ENCODE measurements around the gene REXO4.
A peak's percentile ranks its signal among the peaks of the same experiment; 100 is the strongest.
"Not testable (repeated sequence)": the region's sequence is repeated elsewhere in the genome, so short reads cannot be mapped to it uniquely, and the experiment has no call there.

Gene REXO4

GRCh38 chr9:133419005-133419404 lies 1.2 kb upstream of the REXO4 start:
- no peak for DNase-seq

DNA sequence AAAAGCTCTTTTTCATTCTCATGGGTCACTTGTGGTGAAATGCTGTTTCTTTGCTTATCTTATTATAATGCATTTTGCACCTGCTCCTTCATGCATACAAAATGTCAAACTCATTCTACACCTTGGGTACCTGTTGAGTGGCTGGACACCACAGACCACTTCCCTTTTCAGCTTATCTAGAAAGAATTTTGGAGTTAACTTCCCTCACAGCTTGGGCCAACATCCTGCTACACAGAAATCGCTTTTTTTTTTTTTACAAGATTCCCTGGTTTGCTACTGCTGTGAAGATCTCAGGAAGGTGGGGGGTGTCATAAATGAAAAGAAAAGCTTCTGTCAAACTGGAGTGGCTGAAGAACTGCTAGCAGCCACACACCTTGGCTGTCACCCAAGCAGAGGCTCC lies 2.6 kb downstream of the REXO4 start:
- no peak for DNase-seq

DNA sequence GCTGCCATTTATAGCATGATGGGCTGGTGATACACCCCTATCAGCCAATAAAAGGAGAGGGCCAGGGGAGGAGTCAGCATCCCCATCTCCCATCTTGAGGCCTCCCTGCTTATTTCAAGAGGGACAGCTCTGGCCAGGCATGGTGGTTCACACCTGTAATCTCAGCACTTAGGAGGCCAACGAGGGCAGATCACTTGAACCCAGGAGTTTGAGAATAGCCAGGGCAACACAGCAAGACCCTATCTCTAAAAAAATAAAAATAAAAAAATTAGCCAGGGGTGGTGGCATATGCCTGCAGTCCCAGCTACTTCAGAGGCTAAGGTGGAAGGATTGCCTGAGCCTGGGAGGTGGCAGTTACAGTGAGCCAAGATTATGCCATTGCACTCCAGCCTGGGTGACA lies 9.8 kb downstream of the REXO4 start:
- no peak for DNase-seq

- peak; percentile 23 for DNase-seq
Measured at GRCh38 chr9:133406480-133407307, 11.1 kb downstream of the REXO4 start.

GRCh38 chr9:133405508-133406438 lies 12.0 kb downstream of the REXO4 start:
- DNase-seq: no peak

- DNase-seq: no peak
Measured at GRCh38 chr9:133404454-133405002, 13.3 kb downstream of the REXO4 start.

DNA sequence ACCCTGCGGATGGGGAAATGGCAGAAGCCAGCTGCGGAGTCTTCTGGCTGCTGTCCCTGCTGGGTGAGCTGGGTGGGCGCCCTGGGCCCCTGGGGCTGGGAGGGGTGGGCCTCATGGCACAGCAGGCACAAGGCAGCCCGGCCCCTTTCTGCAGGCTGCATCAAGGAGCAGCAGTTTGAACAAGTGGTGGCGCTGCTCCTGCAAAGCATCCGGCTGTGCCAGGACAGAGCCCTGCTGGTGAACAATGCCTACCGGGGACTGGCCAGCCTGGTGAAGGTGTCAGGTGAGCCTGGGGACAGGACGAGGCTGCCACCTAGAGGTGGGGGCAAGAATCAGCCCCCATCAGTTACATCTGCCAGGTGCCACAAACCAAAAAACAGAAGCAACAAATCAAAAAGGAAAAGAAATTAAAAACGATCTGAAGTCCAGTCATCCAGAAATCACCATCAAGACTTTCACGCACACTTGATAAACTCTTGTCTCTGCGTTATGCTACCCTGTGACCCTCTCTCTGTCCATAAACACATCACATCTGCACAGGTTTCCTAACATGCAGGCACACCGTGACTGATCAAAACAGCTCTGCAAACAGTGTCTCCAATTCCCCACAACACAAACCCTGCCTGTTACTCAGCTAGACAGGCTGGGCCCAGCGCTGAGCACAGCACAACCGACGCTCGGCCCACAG lies 13.9 kb downstream of the REXO4 start:
- no peak for DNase-seq

DNA sequence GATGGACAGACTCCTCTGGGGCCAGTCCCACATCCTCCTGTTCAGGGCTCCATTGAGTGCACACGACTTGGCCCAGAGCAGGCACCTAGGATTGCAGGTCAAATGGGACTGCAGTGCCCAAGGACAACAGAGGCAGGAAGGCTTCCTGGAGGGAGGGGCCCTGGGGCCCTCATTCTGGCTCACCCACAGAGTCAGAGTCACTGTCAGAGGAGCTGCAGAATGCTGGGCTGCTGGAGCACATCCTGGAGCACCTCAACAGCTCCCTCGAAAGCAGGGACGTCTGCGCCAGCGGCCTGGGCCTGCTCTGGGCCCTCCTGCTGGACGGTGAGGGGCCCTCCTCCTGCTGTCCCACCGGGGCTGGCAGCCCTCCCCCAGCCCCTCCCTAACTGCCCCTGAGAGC lies 15.1 kb downstream of the REXO4 start:
- no peak for DNase-seq

DNA sequence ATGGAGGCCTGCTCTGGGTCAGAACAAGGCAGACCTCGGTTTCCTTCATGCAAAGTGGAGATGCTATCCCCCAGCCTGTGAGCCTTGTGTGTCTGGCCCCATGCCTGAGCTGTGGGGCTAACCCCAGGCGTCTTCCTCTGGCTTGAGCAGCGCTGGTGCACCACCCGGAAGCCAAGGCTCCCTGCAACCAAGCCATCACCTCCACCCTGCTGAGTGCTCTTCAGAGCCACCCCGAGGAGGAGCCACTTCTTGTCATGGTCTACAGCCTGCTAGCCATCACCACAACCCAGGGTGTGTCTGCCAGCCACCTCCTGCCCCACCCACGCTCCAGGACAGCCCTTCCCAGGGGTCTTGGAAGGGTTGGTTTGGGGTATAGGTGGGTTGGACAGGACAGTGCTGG lies 16.2 kb downstream of the REXO4 start:
- no peak for DNase-seq

GRCh38 chr9:133400292-133400691 lies 17.5 kb downstream of the REXO4 start:
- DNase-seq: no peak

DNA sequence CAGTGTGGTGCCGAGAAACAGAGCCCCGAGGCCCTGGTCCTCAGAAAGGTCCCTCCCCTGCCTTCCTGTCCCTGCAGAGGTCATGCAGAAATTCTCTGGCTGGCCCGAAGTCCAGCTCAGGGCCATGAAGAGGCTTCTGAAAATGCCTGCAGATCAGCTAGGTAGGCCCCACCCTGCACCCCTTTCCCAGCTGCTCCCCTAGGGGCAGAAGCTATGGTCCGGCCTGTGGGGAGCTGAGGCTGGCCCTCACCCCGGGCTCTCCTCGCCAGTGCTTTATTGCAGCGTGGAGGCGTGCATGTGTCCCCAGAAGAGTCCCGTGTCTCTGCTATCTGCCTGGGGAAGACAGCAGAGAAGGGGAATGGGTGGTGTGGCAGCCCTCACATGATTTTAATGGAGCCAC lies 19.9 kb downstream of the REXO4 start:
- DNase-seq: no peak

DNA sequence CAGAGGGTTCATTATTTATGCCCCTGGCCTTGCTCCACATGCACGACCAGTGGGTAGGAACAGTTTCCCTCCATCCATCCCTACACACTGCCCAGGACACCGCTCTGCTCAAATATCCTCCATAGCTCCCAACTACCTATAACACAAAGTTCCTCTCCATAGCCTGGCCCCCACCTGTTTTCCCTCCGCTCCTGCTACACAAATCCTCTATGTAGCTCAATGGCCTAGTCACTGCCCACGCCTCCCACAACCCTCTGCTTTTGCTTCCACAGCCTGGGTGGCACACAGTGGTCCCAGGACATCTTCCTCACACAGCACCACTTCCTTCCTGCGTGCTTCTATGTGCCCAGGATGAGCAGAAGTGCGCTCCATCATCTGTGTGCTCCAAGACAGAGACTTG lies 20.4 kb downstream of the REXO4 start:
- DNase-seq: no peak

DNA sequence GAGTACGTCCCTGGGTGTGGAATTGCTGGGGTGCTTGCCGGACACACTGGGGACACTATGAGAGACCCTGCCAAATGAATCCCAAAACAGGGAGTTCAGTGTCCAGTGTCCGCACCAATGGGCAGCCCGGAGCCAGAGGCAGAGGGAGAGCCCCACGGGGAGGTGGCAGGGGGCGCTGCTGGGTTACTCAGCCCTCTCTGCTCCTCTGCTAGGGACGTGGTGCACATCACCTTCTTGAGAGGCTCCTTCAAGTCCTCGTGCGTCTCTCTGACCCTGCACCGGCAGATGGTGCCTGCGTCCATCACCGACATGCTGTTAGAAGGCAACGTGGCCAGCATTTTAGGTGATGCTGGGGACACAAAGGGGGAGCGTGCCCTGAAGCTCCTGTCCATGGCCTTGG lies 20.9 kb downstream of the REXO4 start:
- DNase-seq: no peak

GRCh38 chr9:133394687-133395271 lies 23.0 kb downstream of the REXO4 start:
- no peak for DNase-seq

DNA sequence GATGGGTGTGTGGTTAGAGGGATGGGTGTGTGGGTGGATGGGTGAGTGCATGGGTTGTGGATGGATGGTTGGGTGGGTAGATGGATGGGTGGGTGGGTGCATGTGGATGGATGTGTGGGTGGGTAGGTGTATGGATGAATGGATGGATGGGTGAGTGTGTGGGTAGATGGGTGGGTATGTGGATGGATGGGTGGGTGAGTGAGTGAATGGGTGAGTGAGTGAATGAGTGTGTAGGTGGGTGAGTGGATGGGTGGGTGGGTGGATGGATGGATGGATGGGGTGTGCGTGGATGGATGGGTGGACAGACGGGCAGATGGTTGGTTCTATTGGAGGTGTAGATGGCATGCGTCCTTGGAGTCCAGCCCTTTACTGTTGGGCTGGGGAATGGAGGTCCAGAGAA lies 24.4 kb downstream of the REXO4 start:
- no peak for DNase-seq

DNA sequence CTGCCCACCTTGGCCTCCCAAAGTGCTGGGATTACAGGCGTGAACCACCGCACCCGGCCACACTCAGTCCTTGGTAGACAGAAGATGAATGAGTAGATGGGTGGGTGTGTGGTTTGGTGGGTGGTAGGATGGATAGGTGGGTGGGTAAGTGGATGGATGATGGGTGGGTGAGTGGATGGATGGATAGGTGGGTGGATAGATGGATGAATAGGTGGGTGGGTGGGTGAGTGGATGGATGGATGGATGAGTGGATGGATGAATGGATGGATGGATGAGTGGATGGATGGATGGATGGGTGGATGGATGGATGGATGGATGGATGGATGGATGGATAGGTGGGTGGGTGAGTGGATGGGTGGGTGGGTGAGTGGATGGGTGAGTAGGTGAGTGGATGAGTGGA lies 25.5 kb downstream of the REXO4 start:
- not testable (repeated sequence) for DNase-seq

GRCh38 chr9:133391449-133391848 lies 26.4 kb downstream of the REXO4 start:
- DNase-seq: not testable (repeated sequence)

DNA sequence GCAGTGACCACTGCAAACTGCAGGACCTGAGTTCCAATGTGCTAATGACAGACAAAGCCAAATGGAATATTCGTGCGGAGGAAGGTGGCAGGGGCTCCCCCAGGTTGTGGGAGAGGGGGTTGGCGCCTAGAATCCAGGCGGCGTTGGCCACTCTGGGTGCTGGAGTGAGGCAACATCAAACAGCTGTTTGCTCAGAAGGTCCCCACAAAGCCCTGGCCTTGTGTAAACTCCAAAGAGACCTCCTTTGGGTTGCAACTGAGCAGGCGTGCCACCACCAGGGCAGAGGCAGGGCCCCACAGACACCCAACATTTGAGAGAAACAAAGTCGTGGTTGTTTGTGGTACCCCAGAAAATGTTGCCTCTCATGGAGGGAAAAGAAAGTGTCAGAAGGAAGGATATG lies 27.1 kb downstream of the REXO4 start:
- DNase-seq: no peak

DNA sequence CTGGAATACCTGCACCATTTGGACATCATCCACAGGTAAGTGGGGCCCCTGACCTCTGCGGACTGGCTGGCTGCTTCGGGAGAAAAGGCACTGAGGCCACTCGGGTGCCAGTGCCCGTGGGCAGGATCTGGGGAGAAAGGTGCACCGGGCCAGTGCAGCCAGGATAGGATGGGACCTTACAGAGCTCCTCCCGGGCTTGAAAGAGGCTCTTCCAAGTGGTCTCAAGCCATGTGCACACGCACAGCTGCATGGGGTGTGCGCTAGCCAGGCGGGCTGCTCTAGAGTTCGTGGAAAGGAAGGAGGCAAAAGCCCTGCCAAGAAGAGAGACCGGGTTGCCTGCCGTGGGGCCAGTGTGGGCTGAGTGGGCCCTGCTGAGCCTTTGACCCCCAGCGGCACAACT lies 28.2 kb downstream of the REXO4 start:
- DNase-seq: no peak

DNA sequence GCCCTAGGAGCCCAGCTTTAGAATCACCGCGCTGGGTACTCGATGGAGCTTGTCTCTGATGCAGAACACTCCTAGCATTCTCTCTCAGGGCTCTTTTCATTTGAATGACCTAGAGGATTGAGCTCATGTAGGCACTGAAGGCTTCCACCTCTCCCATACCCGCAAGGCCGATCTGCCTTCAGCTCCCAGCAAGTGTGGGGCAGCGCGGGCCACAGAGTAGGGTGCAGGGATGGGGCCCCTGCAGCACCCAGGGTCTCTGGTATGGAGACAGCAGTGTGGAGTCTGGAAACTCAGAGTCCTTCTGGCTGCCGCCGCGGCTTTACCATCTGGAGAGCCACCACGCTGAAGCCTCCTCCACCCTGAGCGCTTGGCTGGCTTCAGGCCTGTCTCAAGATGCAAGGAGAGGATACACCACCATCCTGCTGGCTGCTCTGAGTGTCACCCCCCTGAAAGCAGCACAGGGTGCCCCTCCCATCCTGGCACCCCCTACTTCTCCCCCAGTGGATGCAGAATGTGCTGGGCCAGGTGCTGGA lies 28.7 kb downstream of the REXO4 start:
- DNase-seq: no peak

GRCh38 chr9:133387680-133388079 lies 30.1 kb downstream of the REXO4 start:
- no peak for DNase-seq

DNA sequence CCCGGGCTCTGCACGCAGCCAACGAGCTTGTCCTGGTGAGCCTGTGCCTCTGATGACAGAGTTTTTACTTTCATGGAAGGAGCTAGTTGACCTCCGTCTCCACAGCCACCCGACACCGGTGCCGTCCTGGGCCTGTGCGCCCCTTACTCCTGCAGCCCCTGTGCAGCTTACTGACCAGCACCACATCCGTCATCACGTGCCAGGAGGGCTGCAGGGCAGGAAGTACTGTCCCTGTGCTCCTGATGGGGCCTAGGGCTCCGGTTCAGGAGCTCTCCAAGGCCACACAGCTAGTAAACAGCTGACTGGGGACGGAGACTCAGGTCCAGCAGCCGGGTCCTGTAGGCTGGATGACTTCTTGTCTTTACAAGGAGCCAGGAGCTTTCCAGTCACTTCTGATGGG lies 31.5 kb downstream of the REXO4 start:
- no peak for DNase-seq

DNA sequence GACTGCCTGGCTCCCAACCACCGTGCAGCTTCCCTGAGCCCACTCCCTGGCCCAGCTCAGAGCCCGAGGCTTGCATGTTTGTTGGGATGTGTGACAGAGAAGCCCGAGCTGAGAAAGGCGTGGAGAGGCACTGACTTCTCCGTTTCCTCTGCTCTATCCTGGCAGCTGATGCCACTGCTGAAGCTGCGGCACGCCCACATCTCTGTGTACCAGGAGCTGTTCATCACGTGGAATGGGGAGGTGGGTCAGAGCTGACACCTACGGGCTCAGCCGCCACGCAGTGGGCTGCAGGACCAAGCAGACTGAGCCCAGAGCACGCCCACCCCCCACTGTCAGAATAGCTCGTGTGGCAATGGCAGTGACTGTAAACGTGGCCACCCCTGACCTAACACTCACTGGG lies 32.4 kb downstream of the REXO4 start:
- no peak for DNase-seq

Measured in NCI-H1105 (cell line).